Activated effector memory CD4-positive, alpha-beta T cell treated with Interleukin-2 at 50 U/mL for 16 hours (primary cell): ENCODE measurements around the gene VAPB.

Experiments used
- DNase-seq: peaks from one replicate; pipeline ENCODE4 v3.0.0-alpha.2; 2020

The VAPB gene

GRCh38 chr20:58438970-58439808, 50.2 kb downstream of the VAPB start:
- DNase-seq, result no peak

- no peak for DNase-seq
Measured at GRCh38 chr20:58440021-58440767, 51.2 kb downstream of the VAPB start.

DNA sequence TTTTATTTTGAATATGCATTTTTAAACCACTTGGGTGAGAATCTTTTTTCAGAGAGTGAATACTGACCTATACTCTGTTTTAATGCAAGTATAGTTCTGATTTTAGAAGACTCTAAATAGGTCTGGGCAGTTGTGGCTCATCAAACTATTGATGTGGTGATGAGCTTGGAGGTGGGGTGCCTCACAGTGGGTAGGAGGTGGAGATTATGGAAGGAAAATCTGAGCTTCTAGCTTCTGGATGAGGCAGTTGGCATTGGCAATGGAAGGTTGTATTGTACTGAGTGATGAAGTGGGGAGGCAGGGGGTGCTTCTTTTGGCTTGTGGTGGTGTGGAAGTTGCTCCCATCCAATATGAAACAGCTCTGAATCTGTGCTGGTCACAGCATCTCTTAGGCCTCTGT, 52.7 kb downstream of the VAPB start:
- no peak for DNase-seq

DNA sequence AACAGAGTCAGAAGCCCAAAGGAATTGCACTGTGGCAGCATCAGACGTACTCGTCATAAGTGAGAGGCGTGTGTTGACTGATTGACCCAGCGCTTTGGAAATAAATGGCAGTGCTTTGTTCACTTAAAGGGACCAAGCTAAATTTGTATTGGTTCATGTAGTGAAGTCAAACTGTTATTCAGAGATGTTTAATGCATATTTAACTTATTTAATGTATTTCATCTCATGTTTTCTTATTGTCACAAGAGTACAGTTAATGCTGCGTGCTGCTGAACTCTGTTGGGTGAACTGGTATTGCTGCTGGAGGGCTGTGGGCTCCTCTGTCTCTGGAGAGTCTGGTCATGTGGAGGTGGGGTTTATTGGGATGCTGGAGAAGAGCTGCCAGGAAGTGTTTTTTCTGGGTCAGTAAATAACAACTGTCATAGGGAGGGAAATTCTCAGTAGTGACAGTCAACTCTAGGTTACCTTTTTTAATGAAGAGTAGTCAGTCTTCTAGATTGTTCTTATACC, 55.8 kb downstream of the VAPB start:
- no peak for DNase-seq

DNA sequence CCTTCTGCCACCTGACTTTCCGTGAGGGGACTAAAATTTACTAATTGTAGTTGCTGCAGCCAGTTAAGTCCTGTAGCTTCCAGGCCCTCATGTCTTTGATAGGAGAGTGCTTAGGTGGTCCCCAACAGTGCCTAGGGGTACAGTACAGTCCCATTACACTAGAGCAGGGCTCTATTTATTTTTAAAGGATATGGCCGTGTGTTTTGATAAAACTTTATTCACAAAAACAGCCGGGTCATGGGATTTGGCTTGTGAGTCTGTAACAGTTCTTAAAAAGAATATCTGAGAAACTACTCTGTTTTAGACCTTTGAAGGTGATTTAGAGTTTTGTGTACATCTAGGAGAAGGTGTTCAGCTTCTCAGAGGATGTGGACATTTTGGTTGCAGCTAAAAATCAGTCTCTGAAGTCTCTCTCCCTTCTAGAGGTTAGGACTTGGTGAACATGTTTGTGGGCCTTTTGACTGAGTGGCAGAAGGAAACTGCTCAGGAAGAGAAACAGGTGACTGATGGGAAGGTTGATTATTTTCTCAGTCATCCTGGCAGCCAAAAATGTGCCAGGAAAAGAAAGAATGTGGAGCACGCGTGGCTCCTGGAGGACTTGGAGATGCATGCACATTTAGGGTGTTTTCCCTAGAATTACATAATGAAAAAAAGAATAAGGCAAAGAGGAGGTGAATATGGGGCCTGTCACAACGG, 57.4 kb downstream of the VAPB start:
- DNase-seq, result no peak

DNA sequence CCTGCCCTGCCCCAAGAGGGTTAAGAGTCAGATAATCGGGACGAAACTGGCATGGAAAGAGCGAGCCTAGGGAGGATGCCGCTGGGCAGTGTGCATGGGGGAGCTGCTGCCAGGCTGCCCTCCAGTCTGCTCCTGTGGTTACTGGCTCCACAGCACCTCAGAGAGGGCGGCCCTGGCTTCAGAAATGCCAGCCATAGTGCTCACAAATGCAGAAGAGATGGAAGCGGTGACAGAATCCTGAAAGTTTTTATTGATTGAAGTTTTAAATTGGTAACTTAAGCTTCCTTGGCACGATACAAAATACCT, 57.9 kb downstream of the VAPB start:
- DNase-seq, result no peak

DNA sequence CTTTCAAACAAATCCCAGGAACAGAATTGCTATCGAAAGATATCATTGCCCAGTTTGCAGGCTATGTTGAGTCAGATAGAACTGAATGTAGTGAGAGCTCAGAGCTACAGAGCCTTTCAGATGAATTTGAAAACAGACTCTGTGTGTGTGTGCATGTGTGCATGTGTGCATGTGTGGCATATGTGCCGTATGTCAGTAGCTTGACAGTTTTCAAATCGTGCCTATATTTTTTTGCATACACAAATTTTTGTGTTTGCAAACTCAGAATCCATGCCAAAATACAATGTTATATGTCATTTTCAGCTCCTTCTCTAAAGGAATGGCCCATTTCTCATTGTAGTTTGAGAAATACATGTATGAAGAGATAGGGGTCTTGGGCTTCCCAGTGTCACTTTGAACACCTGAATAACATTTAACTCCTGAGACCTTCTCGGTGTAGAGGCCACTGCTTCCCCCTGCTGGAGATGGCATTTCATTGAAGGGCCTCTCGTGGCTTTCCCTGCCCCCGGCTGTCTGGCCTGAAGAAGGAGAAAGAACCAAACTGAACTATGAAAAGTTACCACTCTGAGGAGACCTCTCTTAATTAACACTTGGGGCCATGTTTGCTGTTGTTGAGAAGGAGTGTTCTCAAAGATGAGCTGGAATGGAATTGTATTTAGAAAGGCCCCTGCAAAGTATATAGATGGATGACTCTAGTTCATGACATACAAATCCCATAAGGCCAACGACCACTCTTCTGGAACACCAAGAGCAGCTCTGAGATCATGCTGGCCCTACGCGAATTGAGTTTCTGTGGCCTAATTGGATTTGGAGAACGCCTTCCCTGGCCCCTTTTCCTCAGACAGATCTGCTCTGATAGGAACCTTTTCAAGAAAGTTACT, 58.7 kb downstream of the VAPB start:
- peak; percentile 28 for DNase-seq

- no peak for DNase-seq
Measured at GRCh38 chr20:58448958-58449357, 59.9 kb downstream of the VAPB start.

GRCh38 chr20:58449681-58450221, 60.7 kb downstream of the VAPB start:
- DNase-seq, result no peak

DNA sequence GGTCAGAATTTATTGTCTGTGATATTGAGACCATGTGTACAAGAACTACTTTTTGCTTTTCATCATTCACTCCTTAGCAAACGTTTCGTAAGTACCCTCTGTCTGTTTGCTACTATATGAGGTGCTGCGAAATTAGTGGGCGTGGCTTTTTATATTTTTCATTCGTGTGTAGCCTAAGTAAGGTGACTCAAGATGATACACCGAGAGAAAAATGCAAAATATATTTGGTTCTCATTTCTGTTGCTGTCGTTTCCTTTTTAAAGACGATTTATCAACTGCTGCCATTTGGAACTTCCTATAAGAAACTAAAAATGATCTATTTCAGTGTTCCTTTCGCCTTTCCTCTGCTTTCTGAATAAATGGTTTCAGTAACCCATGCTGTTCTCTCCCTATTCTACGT, 61.2 kb downstream of the VAPB start:
- DNase-seq, result no peak

GRCh38 chr20:58452667-58453255, 63.7 kb downstream of the VAPB start:
- DNase-seq, result no peak

DNA sequence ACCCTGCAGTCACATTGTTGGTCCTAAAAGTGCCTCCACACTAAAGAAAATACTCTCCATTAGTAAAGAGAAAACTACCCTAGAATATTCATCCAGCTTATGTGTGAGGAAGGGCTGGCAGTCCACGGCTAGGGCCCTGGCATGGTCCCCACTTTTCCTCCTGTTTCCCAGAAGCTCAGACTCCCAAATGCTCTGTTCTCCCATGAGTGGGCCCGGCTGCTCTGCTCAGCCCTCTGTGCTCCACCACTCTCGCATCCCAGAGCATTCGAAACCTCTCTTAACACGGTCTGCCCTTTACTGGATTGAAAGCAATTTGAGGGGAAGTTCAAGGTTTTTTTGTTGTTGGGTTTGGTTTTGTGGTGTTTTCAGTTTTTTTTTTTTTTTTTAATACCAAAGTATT, 64.4 kb downstream of the VAPB start:
- DNase-seq, result no peak

DNA sequence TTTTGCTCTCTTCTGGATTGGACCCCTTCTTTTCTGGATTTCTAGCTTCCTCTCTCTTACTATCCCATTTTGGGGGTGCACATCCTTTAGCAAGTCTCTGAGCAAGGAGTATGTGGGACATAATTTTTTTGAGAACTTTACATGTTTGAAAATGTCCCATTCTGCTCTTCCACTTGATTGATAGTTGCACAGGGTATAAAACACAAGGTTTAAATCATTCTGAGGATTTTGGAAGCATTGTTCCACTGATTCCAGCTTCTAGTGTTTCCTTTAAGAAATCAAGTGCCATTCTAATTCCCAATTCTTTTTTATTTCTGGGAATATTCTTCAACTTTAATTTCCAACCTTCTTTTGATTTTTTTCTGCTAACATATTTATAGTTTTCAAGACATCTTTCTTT, 65.4 kb downstream of the VAPB start:
- no peak for DNase-seq

DNA sequence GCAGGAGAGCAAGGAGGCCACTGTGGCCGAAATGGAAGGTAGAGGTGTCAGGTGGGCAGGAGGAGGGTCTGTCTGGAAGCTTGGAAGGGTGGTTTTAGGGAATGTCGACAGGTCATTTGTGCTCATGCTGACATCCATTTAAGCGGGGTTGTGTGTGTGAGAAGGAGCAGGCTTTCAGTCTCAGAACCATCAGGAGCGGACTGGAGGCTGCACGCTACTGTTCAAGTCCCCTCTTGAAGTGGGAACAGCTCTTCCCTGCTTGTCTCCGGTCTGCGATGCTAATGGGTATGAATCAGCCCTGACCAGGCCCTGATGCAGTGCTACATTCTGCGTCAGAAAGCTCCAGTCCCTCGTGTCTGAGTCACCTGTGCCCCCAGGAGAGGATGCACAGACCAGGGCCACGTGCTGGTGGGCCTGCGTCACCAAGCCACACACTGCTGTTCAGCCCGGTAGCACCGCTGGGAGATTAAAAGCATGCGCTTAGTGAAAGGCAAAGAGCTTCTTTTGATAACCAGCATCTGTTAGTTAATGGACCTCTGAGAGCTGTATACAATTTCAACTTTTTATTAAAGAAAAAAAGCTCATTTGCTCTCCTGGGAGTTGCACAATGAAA, 68.2 kb downstream of the VAPB start:
- DNase-seq, result no peak

GRCh38 chr20:58458342-58459057, 69.5 kb downstream of the VAPB start:
- no peak for DNase-seq

- DNase-seq, result no peak
Measured at GRCh38 chr20:58459058-58459750, 70.2 kb downstream of the VAPB start.

DNA sequence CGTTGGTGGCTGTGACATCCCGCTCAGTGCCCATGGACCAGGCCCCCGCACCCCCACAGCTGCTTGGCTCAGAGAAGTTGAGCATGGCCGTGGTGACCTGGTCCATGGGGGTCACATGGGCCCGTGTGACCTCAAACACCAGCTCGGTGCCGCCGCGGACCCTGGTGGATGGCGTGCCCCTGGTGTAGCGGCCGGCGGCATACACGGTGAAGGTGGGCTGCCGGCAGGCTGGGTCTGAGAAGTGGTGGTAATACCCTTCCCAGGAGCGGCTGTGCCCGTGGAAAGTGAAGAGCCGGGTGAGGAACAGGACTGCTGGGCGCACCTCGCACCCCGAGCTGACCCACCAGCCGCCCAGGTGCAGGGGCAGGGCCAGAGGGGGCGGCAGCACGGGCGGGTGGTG, 72.1 kb downstream of the VAPB start:
- DNase-seq, result no peak

GRCh38 chr20:58461899-58462298, 72.9 kb downstream of the VAPB start:
- no peak for DNase-seq

DNA sequence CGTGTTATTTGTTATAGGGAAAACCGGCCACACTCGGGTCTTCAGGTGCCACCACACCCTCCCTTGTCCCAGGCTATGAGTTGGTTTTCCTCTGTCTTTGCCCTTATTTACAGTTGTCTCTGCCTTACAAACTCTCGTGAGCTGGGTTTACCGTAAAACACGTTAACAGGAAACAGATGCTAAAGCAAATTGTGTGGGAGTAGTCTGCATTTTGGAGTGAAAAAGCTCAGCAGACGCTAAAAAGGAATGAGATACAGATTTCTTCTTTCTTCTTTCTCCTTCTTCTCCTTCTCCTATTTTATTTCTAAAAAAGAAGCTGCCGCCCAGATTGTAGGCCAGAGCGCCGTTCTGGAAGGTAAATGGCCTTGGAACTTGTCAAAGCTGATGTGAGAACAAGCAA, 74.2 kb downstream of the VAPB start:
- no peak for DNase-seq

DNA sequence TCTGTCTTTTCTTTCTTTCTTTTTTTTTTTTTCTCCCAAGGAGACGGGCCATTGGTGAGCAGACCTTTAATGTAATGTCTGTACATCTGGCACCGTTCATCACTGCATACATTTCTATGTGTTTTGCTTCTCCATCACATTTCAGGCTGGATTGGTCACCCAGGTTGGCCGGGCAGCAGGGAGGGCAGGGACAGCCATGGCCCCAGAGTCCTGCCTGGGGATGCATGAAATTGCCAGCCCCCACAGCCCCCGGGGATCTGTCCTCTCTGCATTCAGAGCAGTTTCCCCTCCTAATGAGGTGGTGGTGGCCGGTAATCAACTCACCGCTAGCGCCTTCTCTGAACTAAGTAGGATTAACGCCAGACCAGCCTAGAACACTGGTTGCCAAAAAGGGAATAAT, 75.8 kb downstream of the VAPB start:
- no peak for DNase-seq
